Fibroblast of skin of right biceps (primary cell): ENCODE data around the gene SKOR1.

Experiments used
- DNase-seq: peaks from one replicate; pipeline ENCODE4 v3.0.0-alpha.2; 2013

Gene SKOR1, protein sequence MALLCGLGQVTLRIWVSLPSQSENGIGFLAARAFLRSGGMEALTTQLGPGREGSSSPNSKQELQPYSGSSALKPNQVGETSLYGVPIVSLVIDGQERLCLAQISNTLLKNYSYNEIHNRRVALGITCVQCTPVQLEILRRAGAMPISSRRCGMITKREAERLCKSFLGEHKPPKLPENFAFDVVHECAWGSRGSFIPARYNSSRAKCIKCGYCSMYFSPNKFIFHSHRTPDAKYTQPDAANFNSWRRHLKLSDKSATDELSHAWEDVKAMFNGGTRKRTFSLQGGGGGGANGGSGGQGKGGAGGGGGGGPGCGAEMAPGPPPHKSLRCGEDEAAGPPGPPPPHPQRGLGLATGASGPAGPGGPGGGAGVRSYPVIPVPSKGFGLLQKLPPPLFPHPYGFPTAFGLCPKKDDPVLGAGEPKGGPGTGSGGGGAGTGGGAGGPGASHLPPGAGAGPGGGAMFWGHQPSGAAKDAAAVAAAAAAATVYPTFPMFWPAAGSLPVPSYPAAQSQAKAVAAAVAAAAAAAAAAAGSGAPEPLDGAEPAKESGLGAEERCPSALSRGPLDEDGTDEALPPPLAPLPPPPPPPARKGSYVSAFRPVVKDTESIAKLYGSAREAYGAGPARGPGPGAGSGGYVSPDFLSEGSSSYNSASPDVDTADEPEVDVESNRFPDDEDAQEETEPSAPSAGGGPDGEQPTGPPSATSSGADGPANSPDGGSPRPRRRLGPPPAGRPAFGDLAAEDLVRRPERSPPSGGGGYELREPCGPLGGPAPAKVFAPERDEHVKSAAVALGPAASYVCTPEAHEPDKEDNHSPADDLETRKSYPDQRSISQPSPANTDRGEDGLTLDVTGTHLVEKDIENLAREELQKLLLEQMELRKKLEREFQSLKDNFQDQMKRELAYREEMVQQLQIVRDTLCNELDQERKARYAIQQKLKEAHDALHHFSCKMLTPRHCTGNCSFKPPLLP

DNA sequence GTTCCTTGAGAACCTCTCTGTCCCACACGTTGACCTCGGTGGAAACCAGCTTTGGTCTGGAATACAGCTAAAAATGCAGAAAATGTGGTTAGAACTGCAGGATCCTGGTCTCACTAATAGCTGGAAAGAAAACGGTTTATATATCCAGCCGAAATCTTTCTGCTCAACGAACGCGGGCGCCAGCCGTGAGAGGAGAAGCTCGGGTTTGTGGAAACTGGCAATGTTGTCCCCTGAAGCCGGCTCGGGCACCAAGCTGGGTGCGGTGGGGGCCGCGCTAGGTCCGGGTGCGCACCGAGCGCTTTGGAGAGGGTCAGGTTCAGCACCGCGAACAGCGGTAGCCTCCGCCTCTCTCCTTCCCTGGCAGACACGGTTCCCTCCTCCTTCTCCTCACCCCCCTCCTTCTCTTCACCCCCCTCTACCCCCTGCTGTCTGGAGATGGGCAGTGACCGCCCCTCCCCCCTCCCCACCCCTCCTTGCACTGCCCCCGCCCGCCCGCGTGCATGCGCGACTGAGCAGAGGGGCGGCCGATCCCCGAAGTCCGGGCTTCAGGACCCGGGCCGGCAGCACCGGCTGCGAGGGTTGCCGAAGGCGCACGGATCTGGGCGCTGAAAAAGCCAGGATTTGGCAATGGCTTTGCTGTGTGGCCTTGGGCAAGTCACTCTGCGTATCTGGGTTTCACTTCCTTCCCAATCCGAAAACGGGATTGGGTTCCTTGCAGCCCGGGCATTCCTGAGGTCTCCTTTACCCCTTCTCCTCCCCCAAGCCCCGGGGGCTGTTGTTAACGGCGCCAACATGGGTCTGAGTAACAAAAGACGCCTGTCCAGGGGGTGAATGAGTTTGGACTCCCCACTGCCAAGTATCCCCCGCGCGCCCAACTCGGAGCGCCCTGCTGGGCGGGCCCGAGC is at the start of gene SKOR1:
TSS of gene SKOR1 (plus strand) at position 534 of the 905 bp plus-strand sequence. CDS start at position 628, 94 bp downstream.
- peak; percentile 40 for DNase-seq

DNA sequence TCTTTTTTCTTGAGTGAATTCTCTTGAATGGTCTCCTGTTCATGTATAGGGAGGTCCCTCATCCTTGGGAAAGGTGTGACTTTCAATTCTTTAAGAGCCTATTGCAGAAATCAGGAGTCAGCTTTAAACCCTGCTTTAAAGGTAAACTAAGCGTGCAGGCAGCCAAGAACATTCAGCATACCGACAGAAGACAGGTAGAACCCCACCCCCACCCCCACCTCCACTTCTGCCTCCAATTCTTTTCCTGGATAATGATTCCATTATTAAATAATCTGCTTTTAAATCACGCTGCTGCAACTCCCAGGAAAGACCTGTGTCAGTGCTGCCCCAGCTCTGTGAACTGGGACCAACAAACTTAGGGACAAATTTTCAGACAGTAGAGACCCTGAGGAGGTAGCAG is 49.3 kb upstream of the SKOR1 start:
- DNase-seq, result no peak

DNA sequence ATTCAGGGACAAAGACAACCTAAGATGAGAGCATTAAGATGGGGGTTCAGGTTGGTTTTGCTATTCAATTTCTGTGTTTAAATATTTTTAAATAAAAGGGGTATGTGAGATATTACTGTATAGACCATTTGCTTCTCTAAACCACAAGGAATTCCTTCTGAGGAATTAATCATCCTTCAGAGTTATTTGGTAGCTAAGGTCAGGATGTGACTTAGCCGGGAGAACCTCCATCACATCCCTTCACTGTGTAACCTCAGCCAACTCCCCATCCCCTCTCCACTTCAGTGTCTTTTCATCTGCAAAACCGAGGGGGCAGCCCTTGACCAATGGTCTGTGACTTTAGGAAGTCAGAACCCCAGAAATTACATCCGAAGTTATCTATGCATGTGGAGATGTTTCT is 48.7 kb upstream of the SKOR1 start:
- peak; percentile 58 for DNase-seq

DNA sequence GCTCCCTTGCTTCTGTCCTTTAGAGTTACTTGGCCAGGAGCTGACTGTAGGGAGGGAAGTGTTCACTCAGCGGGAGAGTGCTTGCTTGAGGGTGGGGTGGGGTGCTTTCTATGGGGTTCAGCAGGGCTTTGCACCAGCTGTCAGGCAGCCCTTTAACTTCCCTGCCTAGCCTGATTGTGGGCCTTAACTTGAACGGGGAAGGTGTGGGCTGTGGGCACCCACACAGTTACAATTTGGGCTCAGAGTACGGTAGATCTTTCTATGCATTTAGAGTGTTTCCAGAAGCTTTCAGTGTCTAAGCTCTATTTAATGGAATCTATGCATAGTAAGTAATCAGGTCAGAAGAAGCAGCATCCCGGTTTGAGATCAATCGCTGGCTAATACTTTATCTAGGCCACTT is 48.2 kb upstream of the SKOR1 start:
- no peak for DNase-seq

DNA sequence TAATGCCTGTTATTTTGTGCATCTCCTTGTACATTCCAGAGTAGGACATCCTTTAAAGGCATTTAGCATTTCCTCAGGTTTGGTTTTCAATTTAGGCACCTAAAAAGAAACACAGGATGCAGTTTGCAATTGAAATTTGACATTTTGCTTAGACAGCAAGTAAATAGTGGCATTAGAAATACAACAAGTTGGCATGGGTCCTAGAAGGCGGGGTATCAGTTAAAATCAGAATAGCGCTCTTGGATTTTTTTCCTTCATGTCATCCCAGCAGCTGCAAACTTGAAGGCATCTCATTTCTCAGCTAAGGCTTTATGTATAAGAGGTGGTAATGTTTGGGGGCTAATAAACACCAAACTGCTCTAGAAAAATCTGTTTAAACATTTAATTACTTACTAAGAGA is 47.5 kb upstream of the SKOR1 start:
- peak; percentile 16 for DNase-seq

DNA sequence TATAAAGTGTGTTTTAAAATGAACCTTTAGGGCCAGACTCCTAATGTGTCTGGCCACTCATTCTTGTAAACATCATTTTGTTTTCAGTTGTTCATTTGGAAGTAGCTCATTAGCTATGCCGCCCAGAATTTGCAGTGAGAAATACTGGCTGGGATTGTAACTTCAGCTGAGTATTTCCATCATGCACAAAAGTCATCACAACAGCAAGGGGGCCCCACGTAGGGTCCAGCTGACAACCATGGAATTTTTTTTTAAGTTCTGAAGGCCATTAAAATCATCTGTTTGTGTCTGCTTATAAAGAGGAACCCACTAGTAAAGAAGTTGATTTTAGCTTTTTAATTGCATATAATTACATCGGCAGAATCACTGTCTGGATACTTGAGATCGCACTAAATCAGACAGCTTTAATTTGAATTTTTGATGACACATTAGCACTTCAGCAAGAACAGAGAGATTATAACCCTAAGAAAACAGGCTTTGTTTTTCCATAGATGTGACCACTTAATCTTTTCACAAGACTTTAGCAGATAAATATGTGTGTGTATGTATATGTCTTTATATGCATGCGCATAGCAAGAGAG is 46.3 kb upstream of the SKOR1 start:
- no peak for DNase-seq

DNA sequence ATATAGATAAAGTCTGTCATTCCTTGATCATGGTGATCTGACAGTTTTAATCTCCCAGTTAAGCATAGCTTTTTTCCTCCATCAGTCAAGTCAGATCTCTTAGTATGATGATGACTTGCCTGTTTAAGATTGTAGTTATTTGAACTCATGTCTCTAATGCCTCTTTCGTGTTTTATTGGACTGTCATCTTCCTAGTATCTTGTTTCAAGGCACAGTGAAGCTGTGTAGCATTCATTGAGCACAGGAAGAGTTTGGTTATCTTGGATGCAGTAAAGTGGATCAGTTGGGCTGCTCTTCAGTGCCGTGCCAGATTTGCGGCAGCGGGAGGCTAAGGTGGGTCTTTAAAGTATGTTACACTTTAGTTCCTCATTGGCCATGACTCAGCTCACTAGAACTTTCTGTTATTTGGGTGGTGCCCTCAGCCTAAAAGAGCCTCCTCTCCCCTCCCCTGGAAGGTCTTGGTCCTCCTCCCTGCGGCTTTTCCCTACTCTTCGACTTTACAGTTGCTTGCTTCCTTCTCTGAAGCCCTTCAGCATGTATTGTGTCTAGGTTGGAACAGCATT is 45.7 kb upstream of the SKOR1 start:
- DNase-seq, result no peak

DNA sequence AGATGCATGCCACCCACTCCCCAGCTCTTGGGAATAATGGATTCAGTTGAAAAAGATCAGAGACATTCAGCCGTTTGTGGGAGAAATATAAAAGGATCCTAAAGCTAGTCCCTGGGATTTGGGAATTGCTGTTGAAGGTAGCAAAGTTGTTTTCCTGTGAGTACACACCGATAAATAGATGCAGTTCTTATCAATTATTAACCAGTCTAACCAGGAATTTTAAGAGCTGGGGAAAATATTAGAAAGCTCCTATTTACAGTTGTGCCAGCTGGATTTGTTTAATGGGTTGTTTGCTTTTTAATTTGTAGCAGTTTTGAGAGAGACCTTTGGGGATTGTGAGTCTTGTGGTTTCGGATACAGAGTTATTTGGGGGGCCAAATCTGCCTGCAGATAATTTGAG is 44.2 kb upstream of the SKOR1 start:
- no peak for DNase-seq

DNA sequence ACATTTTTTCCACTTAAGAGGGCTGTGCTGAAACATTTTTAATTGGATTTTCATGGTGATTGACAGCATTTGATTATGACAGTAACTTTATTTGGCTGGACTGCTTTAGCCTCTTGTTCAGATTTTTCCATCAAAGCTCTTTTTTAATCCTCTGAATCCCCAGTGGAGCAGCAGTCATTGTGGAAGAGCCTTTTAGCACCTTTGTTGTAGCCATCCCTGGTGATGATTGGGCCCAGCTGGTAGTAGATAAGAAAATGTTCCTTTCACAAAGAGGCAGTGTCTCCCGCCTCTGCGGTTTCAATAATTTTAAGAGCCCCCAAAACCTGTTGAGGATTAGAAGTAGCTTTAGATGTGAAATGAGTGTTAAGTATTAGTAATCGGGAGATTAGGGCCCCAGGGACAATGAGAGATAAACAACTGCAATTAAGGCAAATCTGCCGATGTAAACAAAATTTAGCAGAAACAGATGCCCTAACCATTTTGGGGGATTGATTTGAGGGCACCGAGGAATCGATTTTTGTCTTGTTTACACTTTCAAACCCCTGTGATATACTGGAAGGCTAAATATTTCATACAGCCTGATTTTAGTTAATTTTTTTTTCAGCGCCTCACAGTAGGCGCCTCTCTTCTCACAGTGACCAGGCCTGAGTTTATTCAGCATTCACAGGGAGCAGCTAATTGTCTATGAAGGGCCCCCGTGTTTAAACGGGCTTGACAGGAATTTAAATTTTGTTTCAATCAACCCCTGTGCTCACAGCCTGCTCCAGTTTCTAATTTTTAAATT is 43.2 kb upstream of the SKOR1 start:
- DNase-seq, result no peak

DNA sequence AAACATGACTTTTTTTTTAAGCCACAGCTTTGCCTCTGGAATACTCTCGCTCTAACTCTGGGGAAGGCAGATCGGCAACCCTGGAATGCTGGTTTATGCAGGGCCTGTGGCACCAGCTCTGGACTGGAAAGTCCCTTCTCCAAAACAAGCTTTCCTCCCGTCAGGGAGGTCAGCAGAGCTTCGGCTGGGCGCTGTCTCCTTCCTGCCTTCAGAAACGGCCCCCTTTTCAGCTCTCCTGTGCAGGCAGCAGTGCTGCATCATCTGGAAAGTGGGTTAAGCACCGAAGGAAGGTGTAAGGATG is 42.7 kb upstream of the SKOR1 start:
- no peak for DNase-seq

DNA sequence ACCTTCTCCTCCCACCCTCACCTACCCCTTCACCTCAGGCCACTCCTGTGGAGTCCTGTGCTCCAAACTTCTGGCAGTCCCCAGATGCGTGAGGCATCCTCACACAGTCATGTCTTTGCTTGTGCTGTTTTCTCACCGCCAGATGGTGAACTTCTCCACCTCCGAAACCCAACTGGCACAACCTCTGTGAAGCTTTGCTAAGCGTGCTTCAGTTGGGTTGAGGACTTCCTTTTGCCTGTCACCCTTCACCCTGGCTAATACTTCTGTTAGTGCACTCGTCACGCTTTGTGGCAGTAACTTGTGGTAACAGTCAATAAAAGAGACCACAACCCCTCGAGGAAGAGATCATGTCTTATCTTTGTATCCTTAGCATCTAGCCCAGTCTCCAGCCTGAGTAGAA is 42.0 kb upstream of the SKOR1 start:
- no peak for DNase-seq

DNA sequence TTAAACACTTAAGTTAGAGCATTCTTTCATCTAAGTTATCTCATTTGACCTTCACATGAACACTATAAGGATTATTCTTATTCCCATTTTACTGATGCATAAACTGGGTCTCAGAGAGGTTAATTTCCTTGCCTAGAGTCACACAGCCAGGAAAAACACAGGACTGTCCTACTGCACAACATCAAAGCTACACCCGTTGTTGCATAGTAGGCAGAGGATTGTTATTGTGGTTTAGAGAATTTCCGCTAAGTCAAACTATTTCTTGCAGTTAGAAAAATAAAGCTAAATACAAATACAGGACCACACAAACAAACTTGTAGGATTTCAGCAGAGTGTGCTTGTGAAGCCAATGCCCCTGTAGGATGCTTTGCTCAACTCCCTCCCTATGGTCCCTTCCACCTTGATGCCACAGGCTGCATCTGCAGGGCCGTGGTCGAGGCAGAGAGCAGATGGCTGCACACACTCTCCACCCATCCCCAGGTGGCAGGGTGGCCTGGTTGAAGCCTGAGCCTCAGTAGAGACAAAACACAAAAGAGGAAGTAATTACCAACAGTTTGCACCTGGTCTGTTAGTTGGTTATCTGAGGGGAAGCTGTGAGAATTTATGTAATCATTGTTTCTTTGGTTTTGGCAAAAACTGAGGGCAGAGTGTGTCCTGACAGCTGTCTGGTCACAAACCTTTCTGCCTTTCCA is 41.1 kb upstream of the SKOR1 start:
- no peak for DNase-seq

DNA sequence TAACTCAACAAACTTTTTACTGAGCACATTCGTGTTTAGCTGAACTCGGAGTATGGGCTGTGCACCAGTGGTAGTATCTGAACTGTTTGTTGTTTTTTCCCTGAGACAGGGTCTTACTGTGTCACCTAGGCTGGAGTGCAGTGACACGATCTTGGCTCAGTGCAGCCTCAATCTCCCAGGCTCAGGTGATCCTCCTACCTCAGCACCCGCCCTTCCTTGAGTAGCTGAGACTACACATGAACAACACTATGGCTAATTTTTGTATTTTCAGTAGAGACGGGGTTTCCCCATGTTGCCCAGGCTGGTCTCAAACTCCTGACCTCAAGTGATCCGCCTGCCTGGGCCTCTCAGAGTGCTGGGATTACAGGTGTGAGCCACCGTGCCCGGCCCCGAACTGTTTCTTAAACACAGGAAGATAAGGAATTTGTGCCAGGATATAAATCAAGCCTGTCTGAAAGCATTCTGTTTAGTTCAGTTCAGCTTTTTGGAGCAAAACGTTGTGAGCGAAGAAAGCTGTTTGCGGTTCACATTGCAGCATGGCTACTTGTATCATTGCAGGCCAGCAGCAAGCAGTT is 40.4 kb upstream of the SKOR1 start:
- DNase-seq, result no peak

DNA sequence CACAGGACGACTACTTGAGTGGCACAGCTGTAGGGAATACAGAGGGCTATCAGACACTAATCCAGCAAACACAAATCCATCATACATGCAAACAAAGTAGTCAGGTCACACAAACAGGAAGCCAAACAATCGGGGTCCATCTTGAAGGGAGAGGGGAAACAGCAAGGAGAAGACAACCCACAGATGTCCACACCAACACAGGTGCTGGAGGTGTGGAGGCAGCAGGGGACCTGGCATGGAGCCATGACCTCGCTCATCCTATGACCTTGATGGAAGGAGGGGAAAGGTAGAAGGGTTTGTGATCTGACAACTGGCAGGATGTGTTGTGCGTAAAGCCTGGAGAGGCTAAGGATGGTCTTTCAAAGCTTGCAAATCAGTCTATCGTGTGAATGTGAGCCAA is 39.9 kb upstream of the SKOR1 start:
- no peak for DNase-seq

DNA sequence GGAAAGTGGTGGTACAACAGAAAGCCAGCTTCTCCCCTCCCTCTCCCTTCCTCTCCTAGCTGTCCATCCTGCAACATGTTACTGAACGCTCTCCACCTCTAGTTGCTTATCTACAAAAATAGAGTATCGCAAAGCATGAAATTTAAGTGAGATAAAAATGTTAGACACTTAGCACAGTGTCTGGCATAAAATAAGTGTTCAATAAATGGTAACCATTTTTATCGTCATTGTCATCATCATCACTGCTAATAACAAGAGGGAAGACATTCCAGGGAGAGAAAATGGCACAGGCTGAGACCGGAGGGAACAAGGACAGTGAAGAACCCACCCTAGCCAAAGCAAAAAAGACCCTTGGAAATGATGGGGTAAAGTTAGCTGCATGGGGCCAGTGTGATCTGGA is 38.7 kb upstream of the SKOR1 start:
- no peak for DNase-seq

DNA sequence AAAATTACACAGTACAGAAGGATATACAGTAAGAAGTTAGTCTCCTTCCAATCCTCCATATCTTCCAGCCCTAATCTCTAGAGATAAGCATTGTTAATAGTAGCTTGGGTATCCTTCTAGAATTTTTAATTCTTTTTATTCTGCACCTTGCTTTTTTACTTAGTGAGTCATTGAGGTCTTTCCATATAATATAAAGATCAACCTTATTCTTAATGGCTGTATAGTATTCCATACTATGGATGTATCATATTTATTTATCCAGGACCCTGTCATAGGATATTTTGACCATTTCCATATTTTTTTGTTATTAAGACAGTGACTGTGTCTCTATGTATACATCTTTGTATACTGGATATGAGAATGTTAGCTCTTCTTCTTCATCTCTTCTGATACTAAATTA is 36.3 kb upstream of the SKOR1 start:
- DNase-seq, result no peak

DNA sequence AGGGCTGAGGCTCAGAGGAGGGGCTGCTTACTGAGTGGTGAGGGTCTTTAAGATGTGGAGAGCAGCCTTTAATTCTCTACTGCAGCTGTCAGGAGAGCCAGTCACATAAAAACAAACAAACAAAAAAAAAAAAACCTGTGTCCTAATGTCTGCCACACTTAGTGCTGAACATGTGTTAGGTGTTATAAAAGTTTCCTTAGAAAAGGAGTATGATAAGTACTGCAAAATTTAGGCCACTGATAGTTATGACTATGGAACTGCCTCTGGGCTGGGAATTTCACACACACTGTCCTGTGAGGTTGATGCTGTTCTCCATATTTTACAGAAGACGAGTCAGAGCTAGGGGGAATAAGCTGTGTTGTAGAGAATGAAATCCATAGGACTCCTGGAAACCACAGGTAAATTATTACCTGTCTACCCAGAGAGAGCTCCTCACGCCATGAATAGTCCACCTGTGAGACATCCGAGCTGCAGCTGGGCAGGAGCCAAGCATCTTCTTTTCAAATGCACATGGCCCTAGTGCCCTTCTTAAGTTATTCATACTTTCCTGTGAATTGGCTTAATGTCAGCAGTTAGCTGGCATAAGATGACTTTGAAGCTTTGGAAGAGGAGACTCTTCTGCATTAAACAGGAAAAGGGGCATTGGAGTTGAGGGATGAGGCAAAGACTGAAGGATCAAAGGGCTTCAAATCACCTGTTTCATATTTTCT is 34.5 kb upstream of the SKOR1 start:
- DNase-seq, result no peak

DNA sequence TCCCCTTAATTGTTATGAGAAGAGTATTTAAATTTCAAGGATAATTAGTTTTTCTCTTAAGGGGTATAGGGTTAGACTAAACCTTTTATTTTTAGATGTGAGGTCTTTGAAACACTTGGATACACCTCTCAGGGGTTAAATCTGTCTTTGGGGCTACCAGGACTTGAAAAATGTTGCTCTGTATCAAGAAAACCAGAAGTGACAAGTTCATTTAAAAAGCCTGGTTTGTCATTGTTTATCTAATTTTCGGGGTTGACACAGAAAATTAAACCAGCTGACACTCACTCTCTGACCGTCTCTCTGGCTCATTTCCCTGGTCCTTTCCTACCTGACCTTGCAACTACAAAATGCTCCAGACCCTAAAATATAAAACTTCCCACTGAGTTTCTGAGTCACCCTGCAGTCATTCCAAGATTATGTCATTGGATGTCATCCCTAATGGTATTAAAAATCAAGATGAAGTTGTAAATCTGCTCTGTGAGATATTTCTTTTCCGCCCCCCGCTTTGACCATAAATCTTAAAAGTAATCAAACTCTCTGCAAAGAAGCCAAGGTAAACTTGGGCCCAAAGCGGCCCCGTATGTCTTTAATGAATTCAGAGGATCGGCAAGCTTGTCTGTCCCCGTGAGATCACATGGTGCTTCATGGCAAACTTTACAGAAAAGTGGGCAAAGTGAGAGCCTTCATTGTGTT is 32.9 kb upstream of the SKOR1 start:
- peak; percentile 41 for DNase-seq
